LNCAP (cell line): ENCODE results near the gene ZSCAN10.

ENCODE experiments used
- CTCF ChIP-seq: fragments of 450-650 bp; IDR thresholded peaks from 2 replicates; pipeline ENCODE4 v1.5.1; 2017; ENCODE audit warnings: mild to moderate bottlenecking

Gene ZSCAN10

DNA sequence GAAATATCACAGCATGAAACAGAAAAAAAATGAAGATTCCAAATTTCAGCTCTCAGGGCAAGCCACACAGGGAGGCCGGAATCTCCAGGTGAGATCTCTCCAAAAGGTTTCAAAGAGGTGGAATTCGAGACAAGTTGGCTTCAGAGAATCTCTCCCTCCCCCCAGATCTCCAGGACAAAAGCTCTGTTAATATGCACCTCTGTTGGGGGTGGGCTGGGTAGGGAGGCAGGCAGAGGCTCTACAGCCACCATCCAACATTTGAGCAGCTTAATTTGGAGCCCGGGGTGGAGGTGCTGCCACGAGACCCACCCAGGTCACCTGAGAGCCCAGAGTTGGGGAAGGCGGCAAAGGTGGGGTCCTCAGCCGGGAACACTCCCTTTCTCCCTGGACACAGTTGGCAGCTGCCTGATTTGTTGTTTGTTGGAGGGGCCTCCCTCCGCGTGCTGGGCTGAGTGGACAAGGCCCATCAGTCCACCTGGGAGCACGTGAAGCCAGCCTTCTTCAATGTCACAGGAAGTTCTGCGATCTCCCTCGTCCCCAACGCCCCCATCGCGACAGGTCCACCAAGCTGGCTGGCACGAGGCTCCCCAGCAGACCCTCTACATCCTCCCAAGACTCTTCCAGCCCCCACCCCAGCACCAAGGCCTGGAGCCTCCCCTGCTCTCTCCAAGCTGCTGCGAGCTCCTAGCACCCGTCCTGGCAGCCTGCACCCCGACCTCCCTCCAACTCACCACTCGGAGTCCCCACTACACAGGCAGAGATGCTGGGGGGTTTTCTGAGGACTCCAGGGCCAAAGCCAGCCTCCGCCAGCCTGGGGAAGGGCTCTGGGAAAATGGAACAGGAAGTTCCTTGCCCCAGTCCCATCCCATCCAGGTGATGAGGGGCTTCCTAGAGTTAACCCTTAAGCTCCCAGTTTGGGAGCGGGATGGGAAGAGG lies at the start of gene ZSCAN10:
ZSCAN10 (minus strand) TSS at position 836 of the 936 bp plus-strand sequence. CDS start 6,357 bp downstream, outside the sequence.
- no peak for TF ChIP-seq CTCF

DNA sequence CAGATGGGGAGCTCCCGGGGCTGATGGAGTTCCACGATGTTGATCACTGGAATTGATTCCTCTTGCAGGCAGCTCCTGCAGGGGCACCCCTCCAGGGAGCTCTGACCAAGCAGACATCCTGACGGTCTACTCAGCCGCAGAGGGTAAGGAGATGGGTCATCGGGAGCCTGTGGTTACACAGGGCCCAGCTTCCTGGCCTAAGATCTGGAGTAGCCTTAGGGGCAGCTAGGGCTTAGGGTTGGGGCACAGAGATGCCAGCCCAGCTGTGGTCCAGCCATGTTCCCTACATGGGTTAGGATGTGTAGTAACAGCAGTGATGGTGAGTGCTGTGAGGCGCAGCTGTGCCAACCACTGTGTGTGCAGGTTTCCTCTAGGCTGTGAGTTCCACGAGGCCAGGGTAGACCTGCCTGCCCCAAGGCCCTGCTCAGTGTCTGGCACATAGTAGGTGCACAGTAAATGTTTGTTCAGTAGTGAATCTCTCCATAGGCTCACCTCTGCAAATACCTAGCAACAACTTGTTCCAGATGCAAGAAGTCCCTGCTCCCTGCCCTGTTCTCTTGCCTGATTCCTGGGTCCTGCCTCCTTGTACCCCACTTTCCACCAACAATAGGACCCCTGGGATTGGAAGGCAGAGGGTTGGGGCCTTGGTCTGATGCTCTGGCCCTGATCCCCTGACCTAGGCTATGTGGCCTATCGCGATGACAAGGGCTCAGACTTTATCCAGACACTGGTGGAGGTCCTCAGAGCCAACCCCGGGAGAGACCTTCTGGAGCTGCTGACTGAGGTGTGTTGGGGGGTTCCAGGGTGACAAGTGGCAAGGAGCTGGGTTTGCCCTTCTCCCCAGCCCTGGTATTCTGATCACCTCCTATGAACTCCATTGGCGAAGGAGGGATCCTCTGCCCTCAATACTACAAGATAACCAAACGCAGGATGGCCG lies 49.4 kb upstream of the ZSCAN10 start:
- no peak for TF ChIP-seq CTCF

- TF ChIP-seq CTCF = no peak
Observed at GRCh38 chr16:3147757-3148104, 48.6 kb upstream of the ZSCAN10 start.

DNA sequence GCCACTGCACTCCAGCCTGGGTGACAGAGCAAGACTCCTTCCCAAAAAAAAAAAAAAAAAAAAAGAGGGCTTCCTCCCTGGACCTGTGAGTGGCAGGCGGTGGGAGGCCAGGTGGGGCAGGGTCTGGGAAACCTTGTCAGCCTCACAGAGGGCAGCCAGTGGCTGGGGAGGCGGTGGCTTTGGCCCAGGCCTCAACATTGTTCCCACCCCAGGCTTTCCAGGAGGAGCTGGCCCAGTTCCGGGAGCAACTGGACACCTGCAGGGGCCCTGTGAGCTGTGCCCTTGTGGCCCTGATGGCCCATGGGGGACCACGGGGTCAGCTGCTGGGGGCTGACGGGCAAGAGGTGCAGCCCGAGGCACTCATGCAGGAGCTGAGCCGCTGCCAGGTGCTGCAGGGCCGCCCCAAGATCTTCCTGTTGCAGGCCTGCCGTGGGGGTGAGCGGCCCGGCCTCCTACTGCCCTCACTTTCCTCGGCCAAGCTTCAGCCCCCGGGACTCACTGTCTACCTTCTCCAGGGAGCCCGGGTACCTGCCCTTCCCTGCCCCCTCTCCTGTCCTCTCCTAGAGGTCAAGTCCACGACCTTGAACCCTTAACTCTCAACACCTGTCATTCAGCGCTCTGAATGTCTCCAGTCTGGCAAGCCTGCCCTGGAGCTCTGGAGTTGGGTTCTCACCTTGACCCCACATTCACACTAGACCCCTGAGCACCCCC lies 48.1 kb upstream of the ZSCAN10 start:
- TF ChIP-seq CTCF = no peak

- no peak for TF ChIP-seq CTCF
Observed at GRCh38 chr16:3145660-3146059, 46.6 kb upstream of the ZSCAN10 start.

- no peak for TF ChIP-seq CTCF
Observed at GRCh38 chr16:3145151-3145550, 46.1 kb upstream of the ZSCAN10 start.
